GM19395 (cell line): ENCODE results near the gene PBX3.

Experiments
- ATAC-seq: cut with Tn5 transposase; IDR thresholded peaks from one replicate; pipeline ENCODE4 v1.9.1; 2021; ENCODE audit warnings: mild to moderate bottlenecking, moderate library complexity; ENCODE audit not compliant: unreplicated experiment

Gene PBX3

DNA sequence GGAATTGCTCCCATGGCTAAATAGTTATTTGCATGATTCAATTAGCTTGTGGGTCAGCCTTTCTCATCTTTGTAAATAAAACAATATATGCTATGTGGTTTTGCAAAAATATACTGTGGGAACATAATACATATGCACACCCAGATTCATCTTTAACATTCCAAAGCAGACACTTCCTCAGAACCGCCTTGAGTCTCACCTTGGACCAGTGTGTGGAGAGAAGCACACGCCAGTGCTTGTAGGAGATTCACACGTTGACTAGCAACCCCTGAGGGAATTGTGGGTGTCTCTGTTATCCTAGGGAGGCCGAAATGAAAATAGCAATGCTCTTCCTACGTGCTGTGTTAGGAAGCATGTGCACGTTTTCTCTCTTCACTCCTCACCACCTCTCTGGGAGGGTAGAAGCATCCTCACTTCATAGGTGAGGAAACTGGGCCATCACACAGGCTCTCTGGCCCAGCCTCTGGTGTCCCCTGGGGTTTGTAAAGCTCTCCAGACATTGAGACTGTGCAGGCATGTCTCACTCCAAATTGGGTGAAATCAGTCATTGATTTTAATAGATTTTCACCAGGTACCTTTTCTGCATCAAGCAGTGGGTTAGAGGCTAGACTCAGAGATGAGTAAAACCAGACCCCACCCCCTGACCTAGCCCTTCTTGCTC lies 221.7 kb downstream of the PBX3 start:
- ATAC-seq = no peak

DNA sequence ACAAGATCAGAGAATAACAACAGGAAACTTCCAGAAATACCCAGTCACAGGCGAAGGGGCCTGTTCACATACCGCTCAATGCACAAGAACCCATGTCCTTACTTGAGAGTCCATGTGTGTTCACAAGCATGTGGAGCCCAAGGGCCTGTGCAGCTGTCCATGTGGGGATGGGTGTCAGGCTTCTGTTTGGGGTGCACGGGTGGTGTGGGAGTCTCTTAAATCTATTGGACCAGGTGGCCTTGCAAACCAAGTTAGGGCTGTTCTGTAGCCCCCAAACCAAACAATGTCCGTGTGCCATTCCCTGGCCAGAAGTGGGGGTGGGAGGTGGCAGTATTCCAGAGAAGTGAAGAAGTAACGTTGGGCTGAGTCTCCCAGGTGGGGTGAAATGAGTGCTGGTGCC lies 222.3 kb downstream of the PBX3 start:
- ATAC-seq = no peak

DNA sequence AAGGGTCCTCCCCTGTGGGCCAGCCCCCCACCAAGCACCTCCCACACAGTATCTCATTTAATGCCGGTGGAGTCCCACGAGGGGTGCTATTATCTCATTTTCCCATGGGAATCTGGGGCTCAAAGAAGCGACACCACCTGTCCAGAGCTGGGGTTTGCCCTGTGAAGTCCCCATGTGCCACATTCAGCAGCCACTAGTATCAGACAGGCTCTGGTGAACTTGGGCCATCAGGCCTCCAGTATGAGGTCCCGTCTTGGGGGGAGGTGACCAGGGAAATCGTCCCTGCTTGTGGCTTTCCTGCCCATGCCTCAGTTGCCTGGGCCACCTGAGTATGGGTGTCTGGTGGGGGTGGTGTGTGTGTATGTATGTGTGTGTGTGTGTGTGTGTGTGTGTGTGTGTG lies 222.7 kb downstream of the PBX3 start:
- ATAC-seq = no peak

DNA sequence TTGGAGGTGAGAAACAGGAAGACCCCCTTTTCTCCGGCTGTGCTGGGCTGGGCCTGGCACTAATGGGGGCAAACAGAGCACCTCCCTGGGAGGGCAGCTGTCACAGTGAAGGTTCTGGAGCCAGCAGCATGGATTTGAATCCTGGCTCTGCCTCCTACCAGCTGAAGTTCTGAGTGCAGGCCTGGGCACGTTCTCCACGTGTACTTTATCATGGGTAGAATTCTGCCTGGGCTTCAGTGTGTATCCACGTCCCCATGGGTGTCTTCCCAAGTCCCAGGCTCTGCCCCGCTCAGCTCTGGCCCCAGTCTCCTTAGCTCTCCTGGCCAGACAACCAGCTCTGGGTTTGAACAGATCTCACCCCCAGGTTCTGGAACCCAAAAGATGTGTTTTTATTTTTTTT lies 223.2 kb downstream of the PBX3 start:
- ATAC-seq = no peak

DNA sequence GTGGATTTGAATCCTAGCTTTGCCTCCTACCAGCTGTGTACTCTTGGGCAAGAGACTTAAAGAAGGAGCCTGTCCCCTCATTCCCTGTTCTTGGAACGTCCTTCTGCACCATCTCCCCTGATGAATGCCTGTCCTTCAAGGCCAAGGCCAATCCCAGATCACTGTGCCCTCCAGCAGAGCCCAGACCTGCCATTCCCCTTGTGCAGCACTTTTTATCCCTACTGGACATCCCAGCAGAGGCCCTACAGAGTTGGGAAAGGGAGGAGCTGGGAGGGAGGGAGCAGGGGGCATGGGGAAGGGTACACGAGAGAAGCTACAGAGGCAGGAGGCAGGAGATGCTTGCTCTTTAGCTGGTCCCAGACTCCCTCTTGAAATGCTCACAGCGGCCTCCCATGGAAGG lies 223.9 kb downstream of the PBX3 start:
- ATAC-seq = no peak

DNA sequence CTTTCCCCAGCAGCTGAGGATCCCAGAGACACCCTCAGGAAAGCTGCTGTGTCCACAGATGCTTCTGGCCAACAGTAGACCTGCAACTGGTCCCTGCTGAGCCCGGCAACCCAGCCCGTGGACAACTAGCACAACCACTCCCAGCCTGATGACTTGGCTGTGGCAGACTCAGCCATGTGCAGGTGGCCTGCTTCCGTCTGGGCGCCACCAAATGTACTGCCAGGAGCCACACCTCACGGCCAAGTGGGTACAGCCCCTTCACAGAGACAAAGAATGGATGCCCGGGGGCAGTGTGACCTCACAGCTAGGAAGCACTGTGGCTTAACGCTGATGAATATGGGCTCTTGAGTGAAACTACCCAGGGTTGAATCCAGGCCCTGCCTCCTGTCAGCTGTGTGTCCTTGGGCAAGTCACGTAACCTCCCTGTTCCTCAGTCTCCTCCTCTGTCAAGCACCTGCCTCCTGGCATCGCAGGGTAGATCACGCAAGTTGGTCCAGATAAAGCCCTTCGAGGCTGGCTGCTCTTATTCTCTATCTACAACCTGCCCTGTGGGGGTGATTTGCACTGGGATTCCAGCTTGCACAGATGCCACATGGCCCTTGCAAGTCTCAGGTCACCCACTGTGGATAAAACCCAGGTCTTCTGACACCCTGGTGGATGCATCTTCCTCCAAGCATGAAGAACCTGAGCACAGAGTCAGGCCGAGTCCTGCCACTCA lies 225.0 kb downstream of the PBX3 start:
- no peak for ATAC-seq

DNA sequence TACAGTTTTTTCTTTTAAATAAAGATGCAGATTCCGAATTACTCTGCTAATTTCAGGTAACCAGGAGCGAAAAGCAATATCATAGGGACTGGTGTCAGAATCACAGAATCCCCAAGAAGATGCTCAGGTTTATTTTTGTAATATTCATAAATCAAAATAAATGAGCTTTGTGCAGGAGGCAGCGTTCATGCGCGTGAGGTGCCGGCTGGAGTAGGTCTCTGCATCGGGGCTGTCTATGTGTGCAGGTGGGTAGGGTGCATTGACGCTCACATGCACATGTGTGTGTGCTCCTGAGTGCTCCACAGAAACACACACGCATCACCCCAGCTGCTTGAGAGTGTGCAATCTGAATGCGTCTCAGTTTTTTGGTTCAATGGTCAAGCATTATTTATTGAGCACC lies 226.4 kb downstream of the PBX3 start:
- ATAC-seq = no peak

DNA sequence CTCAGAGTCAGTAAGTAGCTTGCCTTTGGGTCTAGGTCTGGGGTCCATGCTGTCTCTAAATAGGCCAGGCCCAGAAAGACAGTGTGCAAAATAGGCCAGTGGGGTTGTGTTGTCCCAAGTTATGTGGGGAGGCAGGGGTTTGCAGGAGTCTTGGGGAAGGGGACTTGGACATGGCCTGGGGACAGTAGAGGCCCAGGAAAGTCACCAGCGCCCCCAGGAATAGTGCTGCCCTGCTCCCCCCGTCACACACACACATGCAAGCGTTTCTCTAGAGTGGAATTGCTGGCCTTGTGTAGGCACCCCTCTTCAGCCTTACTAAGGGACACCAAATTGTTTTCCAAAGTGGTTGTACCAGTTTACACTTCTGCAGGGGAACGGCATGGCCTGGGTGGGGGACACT lies 227.5 kb downstream of the PBX3 start:
- ATAC-seq = no peak

DNA sequence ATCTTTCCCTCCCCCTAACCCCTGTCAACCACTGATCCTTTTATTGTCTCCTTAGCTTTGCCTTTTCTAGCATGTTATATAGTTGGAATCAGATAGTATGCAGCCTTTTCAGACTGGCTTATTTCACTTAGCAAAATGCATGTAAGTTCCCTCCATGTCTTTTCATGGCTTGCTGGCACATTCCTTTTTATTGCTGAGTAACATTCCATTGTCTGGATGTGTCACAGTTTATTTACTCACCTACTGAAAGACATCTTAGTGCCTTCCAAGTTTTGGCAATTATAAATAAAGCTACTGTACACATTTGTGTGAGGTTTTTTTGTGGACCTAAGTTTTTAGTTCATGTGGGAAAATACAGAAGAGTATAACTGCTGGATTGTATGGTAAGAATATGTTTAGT lies 230.1 kb downstream of the PBX3 start:
- no peak for ATAC-seq

DNA sequence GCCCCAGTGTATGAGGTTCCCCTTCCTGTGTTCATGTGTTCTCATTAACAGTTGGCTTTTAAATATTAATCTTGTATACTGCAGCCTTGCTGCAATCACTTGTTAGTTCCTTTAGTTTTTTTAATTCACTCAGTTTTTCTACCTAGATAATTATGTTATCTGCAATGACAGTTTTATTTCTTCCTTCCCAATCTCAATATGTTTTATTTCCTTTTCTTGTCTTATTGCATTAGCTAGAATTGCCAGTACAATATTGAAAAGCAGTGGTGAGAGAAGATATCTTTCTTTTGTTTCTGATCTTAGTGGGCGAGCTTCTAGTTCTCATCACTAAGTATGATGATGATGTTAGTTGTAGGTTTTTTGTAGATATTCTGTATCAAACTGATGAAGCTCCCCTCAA lies 232.2 kb downstream of the PBX3 start:
- no peak for ATAC-seq

DNA sequence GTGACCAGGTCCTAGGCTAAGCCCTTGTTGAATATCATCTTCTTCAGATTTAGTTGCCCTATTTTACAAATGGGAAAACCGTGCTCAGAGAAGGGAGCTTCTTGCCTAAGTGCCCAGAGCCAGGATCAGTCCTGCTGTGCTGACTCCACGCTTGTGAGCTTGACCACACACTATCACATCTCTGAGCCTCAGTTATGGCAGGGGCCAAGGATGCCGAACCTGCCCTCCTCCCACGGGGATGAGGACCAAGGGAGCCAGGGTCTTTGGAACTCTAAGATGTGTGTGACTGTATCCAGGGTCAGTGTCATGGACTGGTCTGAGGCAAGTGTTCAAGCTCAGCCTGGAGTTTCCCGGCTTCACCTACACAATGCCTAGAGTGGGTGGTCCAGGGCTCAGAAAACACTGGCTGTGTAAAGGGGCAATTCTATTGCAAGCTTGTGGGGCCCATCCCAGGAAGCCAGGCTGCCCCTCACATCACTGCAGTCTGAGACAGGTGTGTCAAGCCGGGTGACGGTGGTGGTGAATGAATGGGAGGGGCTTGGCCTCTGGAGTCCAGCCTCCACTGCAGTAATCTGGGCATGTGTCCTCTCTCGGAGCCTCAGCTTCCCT lies 235.7 kb downstream of the PBX3 start:
- no peak for ATAC-seq

DNA sequence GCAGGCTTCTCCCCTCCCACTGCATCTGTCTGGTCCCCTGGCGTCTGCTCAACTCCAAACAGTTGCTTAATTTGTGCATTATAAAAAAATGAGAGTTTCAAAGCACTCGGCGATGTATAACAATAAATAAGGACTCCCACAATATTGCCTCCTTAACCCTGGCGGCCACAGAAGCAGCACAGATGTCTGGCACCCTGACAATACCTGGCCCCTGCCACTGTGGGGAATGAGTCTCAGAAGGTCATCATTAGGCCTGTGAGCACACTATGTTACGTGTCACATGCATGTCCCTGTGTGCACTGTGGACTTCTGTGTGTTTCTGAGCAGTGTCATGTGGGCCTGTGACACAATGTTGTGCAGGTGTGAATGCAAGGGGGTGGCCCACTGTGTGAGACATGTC lies 236.5 kb downstream of the PBX3 start:
- ATAC-seq = no peak

DNA sequence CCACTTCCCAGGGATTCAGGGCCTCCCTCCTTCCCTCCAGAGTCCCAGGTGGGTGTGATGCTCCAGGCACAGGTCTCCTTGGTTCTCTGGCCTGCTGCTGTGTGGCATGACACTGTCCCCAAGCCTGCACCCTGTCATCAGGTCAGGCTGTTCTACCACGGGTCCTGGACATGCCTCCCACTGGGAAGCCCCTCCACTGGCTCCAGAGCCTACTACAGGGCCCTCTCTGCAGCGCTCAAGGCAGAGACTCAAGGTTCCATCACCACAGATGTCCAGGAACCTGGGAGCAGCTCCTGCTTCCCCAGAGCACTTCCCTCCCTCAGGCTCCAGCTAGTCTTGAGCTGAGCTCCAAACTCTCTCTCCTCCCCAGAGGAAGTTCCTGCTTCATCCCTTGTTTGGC lies 237.3 kb downstream of the PBX3 start:
- ATAC-seq = no peak

DNA sequence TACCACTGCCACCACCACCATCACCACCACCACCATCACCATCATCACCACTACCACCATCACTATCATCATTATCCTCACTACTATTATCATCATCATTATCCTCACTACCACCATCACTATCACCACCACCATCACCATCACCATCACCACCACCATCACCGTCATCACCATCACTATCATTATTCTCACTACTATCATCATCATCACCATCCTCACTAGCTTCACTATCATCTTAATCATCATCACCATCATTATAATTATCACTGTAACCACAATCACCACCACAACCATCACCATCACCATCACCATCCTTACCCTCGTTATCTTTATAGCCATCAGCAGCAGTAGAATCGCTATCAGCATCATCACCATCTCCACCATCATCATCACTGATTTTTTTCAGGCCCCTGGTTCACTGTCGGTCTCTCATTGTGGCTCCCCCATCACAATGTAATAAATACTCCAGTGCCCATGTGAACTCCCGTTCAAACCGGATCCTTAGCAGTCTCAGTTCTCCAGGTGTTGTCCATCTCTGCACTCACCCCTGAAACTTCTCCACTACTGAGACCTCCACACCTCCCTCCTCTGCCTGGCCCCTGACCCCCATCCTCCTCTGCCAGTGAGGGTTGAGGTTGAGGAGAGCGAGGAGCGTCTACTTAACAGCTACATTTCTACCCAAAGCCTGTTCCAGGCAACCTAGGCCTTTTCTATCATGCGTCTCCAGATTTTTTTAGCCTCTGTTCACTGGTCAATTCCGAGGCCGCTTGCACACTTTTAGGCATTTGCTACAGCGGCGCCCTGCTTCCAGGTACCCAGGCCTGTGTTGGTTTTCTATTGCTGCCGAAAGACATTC lies 238.2 kb downstream of the PBX3 start:
- no peak for ATAC-seq

DNA sequence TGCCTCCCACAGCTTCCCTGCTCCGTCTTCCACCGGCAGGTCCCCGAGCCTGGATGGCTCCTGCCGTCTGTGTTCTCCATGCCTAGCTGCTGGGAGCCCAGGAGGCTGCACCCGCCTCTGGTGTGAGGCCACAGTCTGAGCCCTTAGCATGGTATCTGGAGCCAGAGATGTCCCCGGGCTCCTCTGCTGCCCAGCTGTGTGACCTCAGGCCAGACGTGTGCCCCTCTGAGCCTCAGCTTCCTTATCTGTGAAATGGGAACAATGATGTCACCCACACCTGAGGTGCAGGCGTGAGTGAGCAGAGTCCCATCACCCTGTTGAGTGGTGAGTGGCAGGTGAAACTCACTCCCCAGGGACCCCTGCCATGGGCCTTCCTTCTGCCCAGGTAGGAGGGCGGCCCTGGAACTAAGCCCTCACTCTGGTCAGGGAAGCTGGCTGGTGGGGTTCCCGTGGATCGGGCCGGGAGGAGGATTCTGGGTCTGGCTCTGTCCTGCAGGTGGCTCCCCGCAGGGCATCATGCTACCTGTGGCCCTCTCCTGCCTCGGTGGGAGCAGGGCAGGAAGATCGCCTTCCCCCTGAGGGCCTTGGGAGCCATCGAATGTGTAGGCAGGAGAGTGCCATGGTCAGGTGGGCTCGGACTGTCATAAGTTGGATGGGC lies 239.0 kb downstream of the PBX3 start:
- ATAC-seq = no peak

DNA sequence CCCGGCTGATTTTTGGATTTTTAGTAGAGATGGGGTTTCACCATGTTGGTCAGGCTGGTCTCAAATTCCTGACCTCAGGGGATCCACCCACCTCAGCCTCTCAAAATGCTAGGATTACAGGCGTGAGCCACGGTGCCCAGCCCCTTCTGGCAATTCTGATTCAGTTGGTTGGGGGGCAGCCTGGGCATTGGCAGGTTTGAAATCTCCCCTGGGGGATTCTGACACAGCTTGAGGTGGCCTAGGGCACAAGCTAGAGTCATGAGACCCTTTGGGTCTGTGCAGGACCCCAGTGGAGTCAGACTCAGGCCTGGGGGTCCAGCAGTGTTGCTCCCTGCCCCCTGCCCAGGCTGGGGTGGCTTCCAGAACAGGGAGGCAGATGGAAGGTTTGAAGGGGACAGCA lies 239.8 kb downstream of the PBX3 start:
- ATAC-seq = no peak

DNA sequence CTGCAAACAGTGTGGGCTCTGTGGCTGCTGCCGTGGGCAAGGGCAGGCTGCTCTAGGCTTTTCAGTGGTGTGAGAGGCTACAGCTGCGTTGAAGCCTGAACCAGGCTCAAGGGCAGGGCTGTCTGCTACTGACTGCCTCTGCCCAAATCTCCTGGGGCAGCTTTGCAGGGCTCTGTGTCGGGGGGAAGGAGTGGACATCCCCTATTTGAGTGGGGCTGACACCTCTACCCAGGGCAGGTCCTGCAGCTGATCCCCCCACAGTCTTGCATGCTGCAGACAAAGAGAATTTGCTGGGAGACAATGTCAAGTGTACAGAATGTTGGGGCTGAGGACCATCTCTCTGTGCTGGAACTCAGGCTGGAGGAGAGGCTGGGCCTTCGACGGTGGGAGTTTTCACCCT lies 240.2 kb downstream of the PBX3 start:
- ATAC-seq = no peak

DNA sequence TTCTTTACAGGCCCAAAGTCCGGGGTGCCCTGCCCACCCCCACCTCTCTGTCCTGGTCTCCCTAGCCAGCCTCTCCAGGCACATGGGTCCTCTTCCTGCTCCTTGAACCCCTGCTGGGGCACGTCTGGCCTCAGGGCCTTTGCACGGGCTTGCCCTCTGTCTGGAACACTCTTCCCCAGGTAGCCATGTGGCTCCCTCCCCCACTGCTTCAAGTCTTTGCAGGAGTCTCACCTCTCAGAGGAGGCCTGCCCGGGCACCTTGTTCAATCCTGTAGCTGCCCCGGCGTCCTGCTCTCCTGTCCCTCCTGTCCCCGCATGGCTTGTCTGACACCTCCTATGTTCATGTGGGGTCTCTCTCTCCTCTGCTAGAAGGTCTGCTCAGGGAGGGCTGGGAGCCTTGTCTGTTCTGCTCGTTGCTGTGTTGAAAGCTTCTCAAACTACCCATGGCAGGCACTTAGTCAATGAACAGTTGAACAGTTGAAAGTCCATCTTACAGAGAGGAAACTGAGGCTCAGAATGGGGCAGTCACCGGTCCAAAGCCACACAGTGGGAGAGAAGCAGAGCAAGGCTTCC lies 241.4 kb downstream of the PBX3 start:
- no peak for ATAC-seq

DNA sequence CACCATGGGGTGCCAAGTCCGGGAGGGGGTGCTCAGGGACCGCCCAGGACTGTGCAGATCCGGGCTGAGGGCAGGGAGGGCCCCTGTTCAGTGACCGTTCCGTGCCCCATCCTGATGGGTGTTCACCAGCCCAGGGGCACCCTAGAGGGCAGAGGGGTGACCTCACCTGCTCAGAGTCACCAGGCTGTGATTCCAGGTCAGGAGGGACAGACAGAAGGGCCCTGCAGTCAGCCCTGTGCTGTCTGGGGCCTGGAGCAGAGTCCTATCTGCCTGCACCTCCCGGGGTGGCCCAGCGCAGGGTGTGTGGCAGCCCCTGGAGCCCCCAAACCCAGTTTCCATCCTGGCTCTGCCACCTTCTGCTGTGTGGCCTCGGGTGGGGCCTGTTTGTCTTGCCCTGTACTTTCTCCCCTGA lies 241.9 kb downstream of the PBX3 start:
- ATAC-seq = no peak

DNA sequence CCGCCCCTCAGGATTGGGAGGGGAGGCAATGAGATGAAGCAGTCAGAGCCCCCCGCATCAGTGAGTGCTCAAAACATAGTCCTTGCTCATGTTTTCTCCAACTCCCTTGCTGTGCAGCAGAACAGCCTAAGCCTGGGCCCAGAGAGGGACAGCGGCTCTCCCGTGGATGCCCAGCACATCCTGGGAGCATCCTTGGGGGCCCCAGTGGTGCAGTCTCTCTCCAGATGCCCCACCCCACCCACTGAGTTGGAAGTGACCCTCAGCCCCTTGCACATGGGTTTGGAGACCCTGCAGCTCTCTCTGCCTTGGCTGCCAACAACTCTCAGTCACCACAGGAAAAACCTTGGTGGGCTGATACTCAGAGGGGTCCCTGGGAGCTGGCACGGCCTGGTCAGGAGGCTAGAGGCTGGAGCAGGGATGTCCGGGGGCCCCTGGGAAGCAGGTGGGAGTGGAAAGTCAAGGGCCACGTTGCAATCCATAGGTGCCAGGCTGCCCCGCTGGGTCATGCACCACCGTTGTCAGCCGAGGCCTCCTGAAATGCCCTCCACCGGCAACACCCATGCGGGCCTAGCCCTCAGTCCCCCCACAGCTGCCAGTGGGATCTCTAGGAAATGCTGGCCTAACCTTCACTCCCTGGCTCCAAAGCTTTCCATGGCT lies 242.5 kb downstream of the PBX3 start:
- ATAC-seq = no peak
